Activated CD4-positive, alpha-beta T cell treated with anti-CD3 and anti-CD28 coated beads, Interleukin-2, Interleukin-6, amounts not matched to agents 100 ng/mL and 50 ng/mL, durations not matched to agents 16 hours and 8 hours (primary cell): ENCODE results near the gene DNAJA3.
A peak's percentile ranks its signal among the peaks of the same experiment; 100 is the strongest.

ENCODE experiments used
- DNase-seq: peaks from one replicate; pipeline ENCODE4 v3.0.0-alpha.2; 2020

The DNAJA3 gene

GRCh38 chr16:4408323-4408690, 17.4 kb upstream of the DNAJA3 start:
- no peak for DNase-seq

DNA sequence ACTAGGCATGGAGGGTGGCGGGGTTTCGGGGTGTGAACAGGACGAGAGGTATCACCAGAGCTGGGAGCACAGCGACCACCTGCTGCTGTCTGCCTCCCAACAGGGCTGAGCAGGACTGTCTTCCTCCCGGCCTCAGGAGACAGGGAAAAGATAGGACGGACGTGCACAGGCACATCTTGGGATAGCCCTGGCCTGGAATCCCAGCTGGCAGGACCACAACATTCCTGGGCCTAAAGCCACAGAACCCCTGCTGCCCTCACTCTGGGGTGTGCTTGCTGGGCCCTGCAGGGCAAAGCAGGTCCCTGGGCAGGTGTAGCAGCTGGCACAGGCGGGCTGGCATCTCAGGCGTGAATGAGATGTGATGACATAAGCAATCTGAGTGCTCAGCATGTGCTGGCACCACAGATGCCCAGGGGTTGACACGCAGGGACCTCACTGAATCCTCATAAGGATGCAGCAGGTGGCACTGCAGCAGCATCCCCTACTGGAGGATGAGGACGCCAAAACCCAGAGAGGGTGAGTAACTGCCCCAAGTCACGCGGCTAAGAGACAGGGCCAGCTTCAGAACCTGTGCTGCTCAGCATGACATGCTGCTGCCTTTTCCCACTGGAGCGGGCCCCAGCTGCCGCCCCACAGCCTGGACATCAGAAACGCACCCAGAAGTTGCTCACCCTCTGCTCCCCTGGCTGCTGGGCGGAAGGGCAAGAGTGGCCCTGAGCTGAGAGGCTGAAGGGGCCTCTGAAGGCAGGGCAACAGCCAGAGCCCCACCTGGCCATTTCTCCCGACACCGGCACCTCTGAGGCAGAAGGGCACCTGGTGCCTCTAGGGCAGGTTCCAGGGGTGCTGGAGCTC, 16.4 kb upstream of the DNAJA3 start:
- no peak for DNase-seq

DNA sequence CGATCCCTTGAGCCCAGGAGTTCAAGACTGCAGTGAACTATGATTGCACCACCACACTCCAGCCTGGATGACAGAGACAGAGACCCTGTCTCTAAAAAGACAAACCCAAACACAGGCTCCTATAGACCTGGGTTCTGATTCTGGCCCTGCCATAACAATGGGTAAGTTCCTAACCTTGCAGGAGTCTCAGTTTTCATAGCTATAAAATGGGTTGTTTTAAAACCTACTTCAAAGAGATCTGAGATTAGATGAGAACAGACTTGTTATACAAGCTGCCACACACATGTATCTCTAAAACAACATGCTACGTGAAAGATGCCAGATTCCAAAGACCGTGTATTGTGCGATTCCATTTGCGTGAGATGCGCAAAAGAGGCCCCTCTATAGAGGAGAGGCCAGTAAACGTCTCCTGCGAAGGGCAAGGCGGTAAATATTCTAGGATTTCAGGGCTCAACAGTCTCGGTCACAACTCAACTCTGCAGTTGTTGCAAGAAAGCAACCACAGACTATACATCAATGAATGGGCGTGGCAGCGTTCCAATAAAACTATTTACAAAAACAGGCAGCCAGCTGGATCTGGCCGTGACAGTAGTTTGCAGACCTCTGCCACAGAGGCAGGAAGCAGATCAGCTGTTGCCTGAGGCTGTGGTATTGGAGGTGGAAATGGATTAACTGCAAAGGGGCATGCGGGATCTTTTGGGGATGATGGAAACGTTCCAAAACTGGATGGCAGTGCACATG, 15.2 kb upstream of the DNAJA3 start:
- DNase-seq, result no peak

- DNase-seq, result no peak
These were observed 14.0 kb upstream of the DNAJA3 start for GRCh38 chr16:4411684-4412083.

DNA sequence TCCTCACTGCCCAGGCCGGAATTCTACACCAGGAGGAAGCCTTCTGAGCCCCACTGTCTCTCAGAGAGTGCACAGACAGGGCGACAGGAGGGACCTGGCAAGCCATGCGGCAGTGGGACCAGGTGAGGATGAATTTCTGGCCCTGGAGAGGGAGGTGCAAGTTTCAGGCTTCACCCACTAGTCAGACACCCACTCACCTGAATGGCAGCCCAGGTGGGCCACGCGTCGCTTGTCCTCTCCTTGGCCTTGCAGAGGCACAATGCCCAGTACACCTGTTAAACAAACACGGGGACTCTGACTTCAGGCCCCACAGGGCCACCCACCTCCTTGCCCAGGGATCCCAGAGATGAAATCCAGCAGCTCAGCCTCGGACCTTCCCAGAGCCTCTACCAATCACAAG, 13.5 kb upstream of the DNAJA3 start:
- no peak for DNase-seq

DNA sequence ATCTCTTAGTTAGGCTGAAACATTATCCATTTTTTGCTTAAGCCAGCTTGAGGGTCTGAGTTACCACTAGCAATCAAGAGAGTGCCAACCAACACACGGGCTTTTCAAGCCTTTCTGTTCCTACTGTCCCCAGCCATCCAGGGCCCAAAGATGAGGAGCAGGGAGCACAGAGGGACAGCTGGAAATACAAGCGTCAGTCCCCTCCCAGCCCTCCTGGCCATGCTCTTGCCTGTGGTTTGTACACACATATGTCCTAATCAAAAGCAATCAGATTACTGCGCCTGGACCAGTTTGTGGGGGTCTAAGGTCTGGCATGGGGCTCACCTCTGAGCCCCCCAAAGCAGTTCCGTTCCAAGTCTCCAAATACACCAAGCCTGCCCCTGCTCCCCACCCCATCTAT, 12.8 kb upstream of the DNAJA3 start:
- DNase-seq, result no peak

DNA sequence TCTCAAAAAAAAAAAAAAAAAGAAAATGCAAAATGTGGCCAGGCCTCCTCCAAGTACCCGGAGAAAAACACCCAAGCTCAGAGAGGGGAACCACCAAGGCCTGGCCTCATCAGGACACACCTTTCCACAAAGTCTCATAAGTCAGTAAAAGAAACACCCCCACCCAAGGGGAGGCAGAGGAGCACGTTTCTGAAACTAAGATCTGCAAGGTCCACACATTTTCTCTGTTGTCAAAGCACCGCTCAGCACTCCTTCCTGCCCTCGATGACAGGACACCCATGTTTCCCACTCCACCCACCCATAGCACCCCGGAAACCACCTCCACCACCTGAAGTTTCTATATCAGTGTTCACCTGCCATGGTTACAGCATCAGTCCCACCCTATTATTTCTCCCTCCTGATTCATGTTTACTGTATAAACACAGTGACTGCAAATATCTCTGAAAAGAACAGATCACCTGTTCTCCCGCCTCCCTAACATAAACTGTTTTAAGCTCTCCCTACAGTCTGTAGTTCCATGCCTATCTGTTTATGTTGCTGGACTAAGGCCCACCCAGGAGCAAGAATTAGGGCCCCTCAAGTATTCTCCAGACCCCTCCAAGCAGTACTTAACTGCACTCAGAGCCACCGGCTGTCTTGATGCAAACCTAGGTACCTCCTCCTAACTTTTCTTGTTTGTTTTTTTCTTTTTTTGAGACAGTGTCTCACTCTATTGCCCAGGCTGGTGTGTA, 11.3 kb upstream of the DNAJA3 start:
- peak; percentile 95 for DNase-seq

- DNase-seq, result peak; percentile 71
These were observed 10.0 kb upstream of the DNAJA3 start for GRCh38 chr16:4415538-4416199.

DNA sequence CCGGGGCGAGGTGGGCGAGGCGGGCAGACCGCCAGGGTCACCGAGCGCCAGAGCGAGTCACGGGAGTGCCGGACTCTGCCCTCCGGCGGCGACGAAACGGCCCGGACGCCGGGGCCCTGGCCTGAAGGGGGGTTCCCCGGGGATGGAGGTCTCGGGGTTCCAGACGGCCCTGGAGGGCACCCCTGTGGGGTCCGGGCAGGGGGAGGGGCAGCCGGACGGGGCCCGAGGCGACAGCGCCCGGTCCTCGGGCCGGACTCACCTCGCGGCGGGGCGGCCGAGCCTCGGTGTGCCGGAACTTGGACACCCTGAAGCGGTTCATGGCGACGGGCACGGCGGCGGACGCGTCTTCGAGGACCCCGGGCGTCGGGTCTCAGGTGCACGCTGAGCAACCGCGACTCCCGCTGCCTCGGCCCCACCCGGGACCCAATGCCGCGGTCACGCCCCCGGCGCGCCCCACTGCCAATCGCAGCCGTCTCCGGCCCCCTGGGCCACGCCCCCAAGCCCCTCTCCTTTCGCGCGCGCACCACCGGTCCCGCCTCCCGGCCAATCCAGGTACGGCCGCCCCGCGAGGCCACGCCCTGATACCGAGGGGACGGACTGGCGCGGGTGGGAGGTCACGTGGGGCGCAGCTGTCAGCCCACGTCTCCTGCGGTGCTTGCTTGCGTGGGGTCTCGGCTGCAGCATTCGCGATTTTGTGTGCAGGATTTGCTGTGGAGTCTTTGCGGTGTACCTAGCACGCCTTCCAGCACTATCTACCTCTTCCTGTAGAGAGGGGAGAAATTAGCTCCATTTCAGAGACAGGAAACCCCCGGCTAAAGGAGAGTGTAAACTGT, 9.3 kb upstream of the DNAJA3 start, which contains the start of gene CORO7:
TSS of gene CORO7 (minus strand) at position 397 of the 833 bp plus-strand sequence. CDS start at position 319, 78 bp downstream.
- DNase-seq, result peak; percentile 98

DNA sequence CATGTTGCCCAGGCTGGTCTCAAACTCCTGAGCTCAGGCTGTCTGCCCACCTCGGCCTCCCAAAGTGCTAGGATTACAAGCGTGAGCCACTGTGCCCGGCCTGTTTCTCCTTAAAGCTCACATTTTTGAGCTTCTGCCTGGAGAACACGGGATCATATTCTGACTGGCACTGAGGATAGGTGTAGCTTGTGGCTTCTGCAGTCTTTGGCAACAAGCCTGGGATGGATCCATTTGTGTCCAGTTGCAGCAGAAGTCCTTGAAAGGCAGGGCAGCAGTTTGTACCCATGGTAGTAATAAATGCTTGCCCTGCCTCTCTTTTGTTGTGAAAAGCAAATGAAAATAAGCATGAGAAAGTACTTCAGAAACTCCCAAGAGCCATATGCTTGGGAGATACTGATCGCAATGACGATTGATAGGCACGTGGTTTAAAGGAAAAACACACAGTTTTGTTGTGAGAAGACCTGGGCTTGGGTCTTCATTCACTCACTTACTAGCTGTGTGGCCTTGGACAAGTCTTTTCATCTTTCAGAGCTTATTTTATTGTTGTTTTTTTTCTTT, 6.2 kb upstream of the DNAJA3 start:
- DNase-seq, result no peak

DNA sequence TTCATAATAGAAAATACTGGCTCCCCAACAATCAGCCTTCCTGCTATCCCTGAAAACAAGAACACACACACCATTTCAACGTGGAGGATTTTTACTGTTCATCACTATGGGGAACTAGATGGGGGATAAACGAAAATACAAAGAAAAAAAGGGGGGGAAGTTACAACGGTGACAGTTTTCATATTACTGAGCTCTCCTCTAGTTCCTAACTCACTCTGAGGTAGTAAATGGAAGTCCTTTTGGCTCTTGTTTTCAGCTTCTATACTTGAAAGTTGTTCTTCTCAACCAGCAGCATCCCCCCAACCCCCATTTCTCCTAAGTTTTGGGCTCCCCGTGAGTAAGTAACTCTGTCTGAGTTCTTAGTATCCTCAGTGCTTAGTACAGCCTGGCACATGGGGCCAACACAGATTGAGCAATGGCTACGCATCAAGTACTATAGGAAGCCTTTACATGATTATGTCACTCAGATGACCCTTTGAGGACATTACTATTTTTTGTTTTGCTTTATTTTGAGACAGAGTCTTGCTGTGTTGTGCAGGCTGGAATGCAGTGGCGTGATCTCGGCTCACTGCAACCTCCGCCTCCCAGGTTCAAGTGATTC, 5.1 kb upstream of the DNAJA3 start:
- no peak for DNase-seq

GRCh38 chr16:4426021-4426684, 485 bp downstream of the DNAJA3 start:
- no peak for DNase-seq

DNA sequence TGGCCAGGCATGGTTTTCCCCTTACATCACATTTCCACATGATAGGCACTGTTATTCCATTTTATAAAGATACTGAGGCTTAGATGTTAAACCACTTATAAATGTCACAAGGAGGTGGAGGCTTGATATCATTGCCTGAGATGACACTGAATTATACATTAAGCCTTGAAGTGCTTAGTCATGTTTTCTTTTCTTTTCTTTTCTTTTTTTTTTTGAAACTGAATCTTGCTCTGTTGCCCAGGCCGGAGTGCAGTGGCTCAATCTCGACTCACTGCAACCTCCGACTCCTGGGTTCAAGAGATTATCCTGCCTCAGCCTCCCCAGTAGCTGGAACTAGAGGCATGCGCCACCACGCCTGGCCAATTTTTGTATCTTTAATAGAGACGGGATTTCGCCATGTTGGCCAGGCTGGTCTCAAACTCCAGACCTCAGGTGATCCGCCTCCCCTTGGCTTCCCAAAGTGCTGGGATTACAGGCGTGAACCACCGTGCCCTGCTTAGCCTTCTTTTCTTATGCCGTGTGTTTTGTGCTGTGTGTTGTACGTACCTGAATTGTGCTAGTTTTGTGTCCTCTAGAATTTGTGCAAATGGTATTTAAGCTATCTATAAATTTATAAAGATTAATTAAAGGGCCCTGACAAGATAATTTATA, 1.2 kb downstream of the DNAJA3 start:
- no peak for DNase-seq

GRCh38 chr16:4428500-4428899, 2.8 kb downstream of the DNAJA3 start:
- DNase-seq, result no peak

DNA sequence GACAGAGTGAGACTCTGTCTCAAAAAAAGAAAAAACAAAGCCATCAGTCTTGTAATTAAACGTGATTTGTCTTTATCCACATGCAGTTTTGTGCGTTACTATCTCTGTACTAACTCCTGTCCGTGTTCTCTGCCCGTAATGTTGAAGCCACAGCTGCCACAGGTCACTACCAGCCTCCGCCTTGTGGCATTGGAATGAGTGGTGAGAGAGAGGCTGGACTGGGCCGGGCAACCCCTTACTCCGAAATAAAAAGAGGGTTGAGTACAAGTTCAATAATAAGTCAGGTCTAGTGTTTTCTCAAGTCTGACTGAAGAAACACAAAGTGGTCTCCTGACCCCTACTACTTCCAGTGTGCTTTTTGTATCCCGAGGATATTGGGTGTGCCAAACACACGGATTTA, 5.4 kb downstream of the DNAJA3 start:
- no peak for DNase-seq

GRCh38 chr16:4433228-4433627, 7.6 kb downstream of the DNAJA3 start:
- no peak for DNase-seq

DNA sequence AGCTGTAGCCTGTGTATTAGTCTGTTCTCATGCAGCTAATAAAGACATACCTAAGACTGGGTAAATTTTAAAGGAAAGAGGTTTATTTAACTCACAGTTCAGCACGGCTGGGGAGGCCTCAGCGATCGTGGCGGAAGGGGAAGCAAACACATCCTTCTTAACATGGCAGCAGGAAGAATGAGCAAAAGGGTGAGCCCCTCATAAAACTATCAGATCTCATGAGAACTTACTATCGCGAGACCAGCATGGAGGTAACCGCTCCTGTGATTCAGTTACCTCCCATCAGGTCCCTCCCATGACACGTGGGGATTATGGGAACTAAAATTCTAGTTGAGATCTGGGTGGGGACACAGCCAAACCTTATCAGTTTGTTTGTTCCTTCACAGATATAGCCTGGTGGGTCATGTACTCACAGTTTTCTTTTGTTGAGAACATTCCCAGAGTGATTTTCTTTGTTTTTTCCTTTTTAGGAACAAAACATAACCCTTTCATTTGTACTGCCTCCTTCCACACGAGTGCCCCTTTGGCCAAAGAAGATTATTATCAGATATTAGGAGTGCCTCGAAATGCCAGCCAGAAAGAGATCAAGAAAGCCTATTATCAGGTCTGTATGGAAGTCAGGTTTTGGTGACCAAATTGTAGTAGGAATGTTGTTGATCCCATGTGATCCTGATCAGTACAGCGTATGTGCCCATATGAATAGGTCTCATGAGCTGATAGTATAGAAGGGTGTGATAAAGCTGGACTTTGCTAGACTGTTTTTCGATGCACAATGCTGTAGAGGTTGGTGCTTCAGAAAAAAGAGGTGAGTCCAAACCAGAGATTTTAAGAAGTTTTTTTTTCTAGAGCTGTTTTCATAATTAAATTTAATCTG, 8.5 kb downstream of the DNAJA3 start:
- no peak for DNase-seq

- DNase-seq, result no peak
These were observed 9.8 kb downstream of the DNAJA3 start for GRCh38 chr16:4435337-4436067.
